Activated CD8-positive, alpha-beta memory T cell treated with anti-CD3 and anti-CD28 coated beads for 36 hours (primary cell): ENCODE data around the gene GTPBP6. TPM values are rescaled to one million over a fixed set of nuclear protein-coding genes. Genes with fewer than 3 reads are reported as not detected.
"Not testable (repeated sequence)": the region's sequence is repeated elsewhere in the genome, so short reads cannot be mapped to it uniquely, and the experiment has no call there.

Experiments
- CTCF ChIA-PET: fragments of 350-600 bp; sonication (Branson Sonifier 250); formaldehyde crosslinking; loops from one replicate; lab custom pipeline; 2021; ENCODE audit warnings: antibody characterized with exemption; lab: Charles Lee
- POLR2A ChIA-PET: fragments of 350-600 bp; sonication (Branson Sonifier 250); formaldehyde crosslinking; loops from one replicate; lab custom pipeline; 2021; ENCODE audit warnings: antibody characterized with exemption; lab: Charles Lee
- total RNA-seq, 2 experiments: library from RNA; stranded (reverse); gene quantifications; one replicate each; pipeline ENCODE4 v1.2.3, GENCODE V29; 2021

GTPBP6 gene
- total RNA-seq, 2 experiments from 2014 or later: 72.6 to 76.1 TPM

DNA sequence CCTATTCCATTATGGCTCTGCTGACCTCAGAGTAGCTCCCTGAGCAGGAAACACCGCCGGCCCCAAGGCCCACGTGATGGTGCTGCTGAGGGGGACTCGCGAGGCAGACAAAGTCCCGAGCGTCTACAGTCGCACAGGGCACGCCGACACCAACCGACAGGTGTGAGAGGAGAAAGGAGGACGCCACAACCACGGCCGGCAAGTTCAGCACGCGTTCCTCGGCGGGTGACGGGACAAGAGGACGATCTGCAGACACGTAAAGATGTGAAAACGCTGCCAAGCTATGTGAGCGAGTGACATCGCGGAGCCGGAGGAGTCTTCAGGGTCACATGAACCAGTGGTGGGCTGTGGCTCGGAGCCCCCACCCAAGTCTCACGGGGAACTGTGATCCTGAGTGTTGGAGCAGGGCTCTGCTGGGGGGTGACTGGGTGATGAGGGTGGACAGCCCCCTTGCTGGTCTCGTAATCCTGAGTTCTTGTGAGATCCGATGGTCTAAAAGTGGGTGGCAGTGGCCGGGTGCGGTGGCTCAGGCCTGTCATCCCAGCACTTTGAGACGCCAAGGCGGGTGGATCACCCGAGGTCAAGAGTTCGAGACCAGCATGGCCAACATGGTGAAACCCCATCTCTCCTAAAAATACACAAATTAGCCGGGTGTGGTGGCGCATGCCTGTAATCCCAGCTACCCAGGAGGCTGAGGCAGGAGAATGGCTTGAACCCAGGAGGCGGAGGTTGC, 34.2 kb upstream of the GTPBP6 start:
- CTCF ChIA-PET: no interaction called here
- POLR2A ChIA-PET: no interaction called here

DNA sequence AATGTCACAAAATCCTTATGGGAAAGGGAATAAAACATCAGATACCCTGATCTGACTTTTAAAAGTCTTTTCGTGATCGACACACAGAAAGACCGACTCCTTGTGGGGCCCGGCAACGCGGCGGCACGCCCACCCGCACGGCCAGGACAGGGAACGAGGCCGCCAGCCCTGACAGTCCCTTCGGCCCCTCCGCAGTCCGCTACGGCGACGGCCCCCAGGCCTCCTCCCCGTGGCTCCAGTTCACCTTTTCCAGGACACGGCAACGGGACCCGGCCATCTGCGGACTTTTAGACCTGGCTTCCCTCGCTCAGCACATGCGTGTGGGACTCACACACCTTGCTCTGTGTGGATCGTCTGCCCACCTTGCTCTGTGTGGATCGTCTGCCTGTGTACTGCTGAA, 33.6 kb upstream of the GTPBP6 start:
- POLR2A ChIA-PET: no interaction called here
- CTCF ChIA-PET: no interaction called here

DNA sequence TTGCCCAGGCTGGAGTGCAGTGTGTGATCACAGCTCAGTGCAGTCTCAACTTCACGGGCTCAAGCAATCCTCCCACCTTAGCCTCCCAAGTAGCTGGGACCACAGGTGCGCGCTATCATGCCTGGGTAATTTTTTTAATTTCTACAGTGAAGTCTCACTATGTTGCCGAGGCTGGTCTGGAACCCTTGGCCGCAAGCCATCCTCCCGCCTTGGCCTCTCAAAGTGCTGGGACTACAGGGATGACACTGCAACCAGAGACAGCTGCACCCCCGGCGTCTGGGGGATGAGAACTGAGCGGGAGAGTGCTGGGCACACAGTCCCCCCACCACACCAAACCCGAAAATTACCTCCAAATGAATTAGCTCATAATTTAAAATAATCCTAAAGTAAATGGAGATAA, 33.1 kb upstream of the GTPBP6 start:
- ChIA-PET POLR2A (no interaction called here), CTCF (no interaction called here)

DNA sequence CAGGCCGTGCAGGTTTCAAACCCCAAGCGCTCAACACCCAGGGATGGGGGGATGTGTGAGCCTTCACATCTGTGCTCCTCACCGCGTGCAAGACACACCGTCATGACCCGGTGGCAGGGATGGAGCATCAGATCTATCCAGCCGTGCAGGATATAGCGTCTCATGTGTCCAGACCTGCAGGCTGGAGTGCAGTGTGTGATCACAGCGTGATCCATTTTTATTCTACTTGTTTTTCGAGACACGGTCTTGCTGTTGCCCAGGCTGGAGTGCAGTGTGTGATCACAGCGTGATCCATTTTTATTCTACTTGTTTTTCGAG, 32.7 kb upstream of the GTPBP6 start:
- CTCF ChIA-PET, POLR2A ChIA-PET: not testable (repeated sequence)

DNA sequence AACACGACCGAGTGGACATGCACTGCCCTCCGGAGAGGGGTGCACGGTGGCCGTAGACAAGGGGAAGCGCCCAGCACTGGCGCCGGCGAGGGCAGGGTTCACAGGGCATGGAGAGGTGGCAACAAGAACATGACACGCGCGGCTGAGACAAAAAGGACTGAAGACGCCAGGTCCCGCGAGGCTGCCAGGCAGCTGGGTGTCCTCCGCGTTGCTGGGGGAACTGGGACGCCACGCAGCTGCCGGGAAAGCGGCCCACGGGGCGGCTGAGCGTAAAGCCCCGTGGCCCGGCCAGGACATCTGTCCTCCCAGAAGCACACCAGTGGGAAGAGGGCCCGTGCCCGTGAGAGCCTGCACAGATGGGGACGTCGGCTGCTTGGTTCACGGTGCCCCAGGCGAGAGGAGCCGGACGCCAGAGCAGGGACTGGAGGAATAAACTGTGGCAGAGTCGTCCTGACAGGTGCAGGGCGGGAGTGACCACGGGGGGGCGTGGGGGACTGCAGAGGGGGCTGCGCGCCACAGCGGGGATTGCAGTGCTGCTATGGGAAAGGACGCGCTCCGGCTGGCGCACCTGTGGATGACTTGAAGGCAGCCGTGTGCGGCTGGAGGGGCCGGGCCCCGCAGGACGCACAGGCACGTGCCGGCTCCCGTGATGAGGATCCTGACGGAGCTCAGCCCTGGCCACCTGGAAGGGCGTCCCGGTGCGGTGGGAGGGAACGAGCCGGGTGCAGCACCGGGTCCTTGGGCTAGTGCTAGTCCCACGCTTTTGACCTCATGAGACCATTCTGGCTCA, 32.1 kb upstream of the GTPBP6 start:
- ChIA-PET CTCF (no interaction called here), POLR2A (no interaction called here)

DNA sequence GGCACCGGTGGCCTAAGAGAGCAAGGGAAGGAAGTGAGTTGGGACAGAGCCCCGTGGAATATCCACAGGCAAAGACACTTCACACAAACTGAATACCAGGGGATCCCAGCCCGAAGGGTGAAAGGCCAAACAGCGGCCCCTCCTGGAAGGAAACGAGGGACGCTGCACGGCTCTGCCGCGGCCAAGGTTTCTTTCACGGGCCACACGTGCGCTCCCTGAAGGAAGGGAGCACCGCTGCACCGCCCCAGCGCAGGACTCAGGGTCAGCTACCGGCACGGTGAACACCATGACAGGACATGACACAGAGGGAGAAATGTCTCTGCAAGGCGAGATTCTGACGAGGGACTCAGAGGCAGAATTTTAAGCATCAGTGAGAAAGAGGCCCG, 31.5 kb upstream of the GTPBP6 start:
- CTCF ChIA-PET: no interaction called here
- POLR2A ChIA-PET: no interaction called here

DNA sequence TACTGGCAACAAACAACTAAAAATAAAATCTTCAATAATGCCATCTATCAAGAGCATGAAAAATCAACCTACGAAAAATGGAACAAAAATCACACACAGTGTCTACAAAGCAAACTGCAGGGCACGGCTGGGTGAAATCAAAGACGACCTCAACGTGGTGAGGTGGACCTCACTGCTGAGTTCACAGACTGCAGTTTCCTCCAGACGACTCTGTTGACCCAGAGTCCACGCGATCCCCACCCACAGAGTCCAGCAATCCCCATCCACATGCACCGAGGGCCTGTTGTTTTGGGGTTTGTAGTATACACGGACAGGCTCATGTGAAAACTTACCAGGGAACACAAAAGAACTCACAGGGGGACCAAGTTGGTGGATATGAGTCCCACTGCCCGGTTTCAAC, 31.1 kb upstream of the GTPBP6 start:
- CTCF ChIA-PET: no interaction called here
- POLR2A ChIA-PET: no interaction called here

DNA sequence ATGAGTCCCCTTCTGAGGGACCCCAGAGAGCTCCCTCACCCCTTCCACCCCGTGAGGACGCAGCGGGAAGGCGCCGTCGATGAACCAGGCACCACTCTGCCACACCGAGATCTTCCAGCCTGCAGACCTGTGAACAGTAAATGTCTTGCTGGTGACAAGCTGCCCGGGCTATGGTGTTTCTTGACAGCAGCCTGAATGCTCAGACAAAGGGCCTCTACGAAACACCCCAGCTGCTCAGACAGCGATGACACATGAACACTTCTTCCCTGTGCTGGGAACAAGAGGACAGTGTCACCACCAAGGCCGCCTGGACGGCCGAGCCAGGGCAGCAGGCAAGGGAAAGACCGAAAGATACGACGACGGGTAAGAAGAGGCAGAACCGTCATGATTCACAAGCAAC, 30.6 kb upstream of the GTPBP6 start:
- CTCF ChIA-PET: no interaction called here
- POLR2A ChIA-PET: no interaction called here

DNA sequence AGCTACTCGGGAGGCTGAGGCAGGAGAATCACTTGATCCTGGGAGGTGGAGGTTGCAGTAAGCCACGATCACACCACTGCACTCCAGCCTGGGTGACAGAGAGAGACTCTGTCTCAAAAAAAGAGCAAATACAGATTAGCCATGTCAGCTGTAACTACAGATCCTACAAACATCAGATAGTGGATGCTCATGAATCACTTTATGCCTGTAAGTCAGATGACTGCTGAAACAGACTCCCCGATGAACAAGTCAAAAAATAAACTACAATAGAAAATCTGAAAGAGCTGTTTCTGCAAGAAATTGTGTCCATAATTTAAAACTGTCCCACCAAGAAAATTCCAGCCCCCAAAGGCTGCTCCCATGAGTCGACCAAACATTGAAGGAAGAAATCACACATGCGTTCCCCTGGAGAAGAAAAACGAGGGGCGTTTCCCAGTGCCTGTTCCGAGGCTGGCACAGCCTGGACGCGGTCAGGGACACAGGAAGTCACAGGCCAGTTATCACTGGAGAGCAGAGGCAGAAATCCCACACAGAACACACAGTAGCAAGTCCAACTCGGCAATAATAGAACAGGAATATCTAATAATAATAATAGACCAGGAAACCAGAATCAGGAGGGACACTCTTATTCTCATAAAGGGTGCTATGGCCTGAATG, 30.0 kb upstream of the GTPBP6 start:
- CTCF ChIA-PET: no interaction called here
- POLR2A ChIA-PET: no interaction called here

DNA sequence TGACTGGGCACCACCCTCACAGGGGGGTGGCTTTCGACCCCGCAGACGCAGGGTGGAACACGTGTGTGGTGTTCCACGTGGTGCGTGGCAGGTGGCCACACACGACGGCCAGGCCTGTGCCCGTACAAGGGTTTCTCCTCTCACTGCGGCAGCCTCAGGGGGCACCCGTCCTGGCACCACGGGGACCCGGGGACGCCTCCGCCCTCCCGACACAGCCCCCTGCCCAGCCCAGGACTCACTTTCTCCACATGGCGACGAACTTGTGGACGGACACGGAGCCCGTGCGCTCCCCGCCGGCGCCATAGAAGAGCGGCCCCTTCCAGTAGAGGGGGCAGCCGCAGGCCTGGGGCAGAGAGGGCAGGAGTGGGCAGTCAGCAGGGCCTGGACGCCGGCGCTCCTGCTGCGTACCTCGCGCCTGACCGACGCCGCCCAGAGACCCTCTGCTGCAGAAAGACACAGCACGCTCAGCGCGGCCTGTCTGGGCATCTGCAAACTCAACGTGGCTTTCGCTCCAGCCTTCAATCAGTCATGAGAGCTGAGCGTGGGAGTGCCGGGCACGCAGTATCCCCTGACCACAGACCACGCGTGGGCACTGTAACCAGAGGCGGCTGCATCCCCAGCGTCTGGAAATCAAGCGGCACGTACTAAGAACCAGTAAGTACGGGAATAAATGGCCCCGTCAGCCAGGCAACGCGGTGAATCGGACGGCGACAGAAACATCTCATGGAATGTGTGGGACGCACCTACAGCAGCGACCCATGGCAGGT, 28.9 kb upstream of the GTPBP6 start:
- ChIA-PET CTCF (no interaction called here), POLR2A (no interaction called here)

DNA sequence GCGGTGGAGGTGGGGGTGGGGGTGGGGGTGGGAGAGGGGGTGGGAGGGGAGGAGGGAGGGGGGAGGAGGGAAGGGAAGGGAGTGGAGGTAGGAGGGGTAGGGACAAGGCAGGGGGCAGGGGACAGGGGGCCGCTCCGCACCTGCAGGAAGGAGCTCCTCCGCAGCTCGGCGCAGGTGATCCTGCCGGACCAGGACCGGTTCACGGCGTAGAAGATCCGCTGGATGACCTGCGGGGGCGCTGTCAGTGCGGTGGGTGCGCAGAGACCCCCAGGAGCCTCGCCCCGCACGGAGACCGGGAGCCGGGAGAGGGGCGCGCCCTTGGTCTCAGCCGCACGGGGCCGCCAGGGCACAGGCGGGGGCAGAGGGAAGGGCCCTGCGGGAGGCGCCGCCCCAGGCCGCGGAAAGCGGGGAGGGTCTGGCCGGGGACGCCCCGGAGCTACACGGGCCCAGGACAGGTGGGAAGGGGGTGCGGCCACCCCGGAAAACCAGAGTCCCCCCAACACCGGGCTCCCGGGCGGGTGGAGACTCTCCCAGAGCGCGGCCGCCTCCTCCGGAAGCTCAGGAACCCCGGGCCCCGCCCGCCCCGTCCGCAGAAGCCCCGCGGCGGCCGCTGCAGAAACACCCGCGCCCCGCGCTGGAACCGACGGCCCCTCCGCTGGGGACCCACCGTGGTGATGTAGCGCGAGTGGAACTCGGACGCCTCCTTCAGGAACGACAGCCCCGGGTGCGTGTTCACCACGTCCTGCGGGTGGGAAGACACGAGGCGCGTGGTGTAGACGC, 27.6 kb upstream of the GTPBP6 start:
- ChIA-PET CTCF (no interaction called here), POLR2A (no interaction called here)

DNA sequence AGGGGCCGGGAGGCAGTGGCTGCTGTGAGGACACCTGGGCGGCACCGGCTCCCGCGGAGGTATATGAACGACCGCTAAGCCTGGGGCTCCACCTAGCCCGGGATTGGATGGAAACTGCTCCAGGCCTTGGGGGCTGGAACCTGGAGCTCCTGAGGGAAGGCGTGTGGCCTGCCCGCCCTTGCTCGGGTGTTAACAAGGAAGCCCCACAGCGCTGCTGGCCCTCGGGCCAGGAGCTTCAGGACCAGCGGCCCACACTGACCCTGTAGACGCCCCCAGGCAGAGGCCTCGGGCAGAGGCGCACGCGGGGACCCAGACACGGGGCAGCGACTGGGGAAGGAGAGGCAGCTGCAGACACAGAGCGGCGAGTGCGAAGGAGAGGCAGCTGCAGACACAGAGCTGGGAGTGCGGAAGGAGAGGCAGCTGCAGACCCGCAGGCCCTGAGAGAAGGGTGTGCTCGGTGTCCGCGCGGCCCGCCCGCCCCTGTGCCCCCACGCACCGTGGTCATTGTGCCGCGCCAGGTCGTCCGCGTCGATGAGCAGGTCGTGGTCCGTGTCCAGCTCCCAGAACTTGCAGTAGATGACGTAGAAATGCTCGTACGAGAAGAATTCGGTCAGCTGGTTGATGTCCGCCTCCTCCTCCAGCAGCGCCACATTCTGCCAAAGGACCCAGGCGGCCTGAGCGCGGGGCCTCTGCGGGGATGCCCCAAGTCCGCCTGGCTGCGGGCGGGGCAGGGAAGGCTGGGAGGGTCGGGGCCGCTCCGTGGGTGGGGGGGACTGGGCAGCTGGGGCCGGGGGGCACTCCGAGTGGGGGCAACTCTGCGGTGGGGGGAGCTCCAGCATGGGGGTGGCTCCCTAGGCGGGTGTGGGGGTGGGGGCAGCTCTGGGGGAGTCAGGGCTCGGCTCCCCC, 26.7 kb upstream of the GTPBP6 start:
- CTCF ChIA-PET: no interaction called here
- POLR2A ChIA-PET: no interaction called here

DNA sequence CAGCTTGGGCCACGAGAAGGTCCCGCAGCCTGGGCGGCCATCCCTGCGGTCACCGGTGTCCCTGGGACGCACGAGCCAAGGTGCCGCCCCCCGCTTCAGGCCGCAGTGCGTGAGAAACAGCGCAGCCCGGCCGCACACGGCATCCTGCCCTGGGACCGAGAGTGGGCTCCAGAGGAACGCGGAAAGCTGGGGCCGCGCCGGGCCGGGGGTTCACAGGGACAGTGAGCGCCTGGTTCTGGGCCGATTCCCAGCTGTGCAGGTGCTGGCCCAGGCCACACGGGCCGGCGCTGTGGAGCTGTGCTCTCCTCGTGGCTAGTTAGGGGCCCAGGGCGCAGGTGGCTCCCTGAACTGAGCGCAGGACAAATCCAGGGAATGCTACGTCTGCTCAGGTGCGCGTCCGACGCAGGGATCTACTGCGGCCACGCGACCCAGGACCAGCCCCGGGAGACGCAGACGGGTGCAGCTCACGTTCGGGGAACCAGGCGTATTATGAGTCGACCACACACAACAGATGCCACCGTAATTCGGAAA, 25.8 kb upstream of the GTPBP6 start:
- CTCF ChIA-PET: no interaction called here
- POLR2A ChIA-PET: no interaction called here

DNA sequence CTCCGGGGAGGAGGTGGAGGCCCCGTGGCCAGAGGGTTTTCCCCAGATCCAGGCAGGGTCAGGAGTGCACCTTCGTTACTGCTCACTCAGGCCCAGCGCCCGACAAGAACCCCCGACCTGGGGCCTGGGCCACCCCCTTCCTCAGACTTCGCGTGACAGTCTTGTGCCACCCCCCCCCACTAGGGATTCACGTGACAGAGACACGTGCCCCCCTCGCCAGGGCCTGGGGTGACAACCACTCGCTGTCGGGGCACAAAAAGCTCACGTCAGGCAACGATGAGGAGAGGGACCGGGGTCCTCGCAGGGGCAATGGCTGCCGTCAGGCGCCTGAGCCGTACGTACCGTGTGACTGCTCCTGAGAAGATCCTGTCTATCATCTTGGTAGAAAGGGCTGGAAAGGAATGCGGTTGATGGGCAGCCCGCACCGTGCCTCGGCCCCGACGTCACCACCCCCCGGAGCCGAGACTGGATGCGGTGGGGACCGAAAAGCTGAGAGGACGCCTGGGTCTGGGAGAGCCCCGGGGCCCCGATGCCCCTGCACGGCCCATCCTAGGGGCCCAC, 23.0 kb upstream of the GTPBP6 start:
- CTCF ChIA-PET: no interaction called here
- POLR2A ChIA-PET: no interaction called here

DNA sequence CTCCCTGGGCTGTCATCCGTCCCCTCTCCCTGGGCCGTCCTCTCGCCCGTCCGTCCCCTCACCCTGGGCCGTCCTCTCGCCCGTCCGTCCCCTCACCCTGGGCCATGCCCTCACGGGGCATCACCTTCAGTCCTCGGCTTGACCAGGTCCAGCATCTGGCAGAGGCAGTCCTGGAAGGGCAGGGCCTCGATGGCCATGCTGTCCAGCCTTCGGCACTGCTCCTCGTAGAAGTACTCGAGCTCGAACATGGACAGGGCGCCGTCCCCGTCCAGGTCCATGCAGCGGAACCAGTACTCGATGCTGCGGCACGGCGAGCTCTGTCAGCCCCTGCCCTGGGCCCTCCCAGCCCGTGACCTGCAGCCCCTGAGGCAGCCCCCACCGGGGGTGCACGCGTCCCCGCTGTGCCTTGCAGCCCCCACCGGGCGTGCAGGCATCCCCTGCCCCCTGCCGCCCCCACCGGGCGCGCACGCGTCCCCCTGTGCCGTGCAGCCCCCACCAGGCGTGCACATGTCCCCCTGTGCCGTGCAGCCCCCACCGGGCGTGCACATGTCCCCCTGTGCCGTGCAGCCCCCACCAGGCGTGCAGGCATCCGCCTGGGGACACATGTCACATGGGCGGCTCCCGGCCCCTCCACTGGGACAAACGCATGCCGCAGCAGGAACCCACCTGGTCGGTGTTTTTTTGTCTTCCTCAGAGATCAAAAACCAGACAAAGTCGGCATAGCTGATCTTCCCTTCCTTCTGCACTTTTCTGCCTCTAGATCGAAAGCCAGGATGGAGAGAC, 22.2 kb upstream of the GTPBP6 start:
- CTCF ChIA-PET: no interaction called here
- POLR2A ChIA-PET: no interaction called here

DNA sequence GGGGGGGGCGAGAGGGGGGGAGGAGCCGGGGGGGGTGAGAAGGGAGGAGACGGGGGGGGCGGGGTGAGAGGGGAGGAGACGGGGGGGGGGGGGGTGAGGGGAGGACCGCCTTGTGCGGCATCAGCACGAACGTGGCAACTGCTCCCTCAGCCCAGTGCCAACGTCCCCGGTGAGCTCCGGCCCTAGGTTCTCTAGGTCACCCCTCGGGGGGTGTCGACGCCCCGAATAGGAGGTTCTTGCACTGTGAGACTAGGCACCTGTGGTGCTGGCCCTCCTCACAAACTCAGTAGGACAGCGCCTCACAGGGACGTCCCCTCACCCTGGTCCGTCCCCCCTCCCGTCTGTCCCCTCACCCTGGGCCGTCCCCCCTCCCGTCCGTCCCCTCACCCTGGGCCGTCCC, 21.5 kb upstream of the GTPBP6 start:
- ChIA-PET CTCF (no interaction called here), POLR2A (no interaction called here)

DNA sequence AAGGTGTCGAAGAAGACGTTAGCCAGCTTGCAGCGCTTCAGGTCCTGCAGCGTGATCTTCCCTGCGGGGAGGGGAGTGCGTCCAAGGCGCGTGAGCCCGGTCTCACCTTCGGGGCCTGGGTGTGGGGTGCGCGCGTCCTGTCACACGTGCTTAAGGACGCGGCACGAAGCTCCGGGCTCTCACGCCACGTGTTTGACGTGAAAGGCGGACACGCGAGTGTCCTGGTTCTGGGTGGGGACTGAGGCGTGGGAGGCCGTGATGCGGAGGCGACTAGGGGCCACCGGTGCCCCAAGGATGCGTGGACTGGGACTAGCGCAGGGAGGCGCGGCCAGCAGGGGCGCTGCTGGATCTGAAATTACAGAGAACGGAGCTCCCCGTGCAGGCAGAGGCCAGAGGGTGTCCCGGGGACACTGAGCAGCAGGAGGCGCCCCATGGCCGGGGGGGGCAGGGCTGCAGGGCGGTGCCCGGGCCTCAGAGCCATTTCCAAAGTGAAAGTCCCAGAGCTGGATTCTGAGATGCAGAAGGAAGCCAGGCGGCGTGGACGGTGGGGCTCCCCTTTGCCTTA, 20.3 kb upstream of the GTPBP6 start:
- POLR2A ChIA-PET: no interaction called here
- CTCF ChIA-PET: no interaction called here
